A549 treated with dexamethasone at 1 μM for 4 hours (cell line): ENCODE results near the gene ST8SIA6. TPM values are rescaled to one million over a fixed set of nuclear protein-coding genes. Genes with fewer than 3 reads are reported as not detected.

Experiments used
- total RNA-seq: library from RNA; stranded (reverse); fragments of 200-300 nt; extraction: Qiagen RNA extraction; gene quantifications from 5 replicates; pipeline ENCODE4 v1.2.3, GENCODE V29; 2022

Gene ST8SIA6, protein sequence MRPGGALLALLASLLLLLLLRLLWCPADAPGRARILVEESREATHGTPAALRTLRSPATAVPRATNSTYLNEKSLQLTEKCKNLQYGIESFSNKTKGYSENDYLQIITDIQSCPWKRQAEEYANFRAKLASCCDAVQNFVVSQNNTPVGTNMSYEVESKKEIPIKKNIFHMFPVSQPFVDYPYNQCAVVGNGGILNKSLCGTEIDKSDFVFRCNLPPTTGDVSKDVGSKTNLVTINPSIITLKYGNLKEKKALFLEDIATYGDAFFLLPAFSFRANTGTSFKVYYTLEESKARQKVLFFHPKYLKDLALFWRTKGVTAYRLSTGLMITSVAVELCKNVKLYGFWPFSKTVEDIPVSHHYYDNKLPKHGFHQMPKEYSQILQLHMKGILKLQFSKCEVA
- total RNA-seq: 0.03 to 0.19 TPM (median 0.08 TPM) in 4 of 5 replicates, not detected in the other

DNA sequence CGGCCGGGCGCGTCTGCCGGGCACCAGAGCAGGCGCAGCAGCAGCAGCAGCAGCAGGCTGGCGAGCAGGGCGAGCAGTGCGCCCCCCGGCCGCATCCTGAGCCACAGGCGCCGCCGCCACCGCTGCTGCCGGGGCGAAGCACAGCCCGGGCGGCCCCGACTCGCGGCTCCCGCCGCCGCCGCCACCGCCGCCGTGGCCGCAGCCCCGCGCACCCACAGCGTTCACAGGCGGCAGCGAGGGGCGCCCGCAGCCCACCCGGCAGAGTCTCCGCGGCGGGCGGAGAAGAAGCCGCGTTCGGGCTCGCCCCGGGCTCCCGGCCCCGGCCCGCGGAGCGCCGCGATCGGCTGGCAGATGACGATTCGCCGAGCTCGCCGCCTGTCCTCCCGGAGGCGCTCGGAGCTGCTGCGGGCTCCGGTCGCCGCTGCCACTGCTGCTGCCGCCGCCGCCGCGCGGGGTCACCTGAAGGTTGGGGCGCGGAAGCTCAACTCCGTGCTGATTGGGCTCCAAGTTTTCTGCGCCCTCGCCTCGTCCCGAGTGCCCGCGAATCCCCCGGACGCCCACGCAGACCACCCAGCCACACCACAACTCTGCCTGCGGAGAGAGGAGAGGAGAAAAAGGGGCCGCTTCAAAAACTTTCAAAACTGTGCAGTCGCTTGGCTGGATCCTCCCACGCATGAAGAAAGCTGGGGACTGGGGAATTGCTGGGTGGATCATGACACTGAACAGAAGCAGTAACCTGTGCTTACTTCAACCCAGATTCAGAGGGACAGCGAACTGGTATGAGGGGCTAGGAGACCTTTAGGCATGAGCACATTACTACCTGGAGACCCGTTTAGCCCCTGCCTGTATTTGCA lies at the start of gene ST8SIA6:
ST8SIA6 (minus strand) TSS at position 435 of the 854 bp plus-strand sequence; CDS start at position 95, 340 bp downstream.

Other genes with a start within 250 kb of the ST8SIA6 start
- 1,355 to 1,726 TPM (median 1,634 TPM) in 5 replicates for gene VIM, start 226.4 kb downstream of the ST8SIA6 start, total RNA-seq
- gene HACD1, start 162.8 kb upstream of the ST8SIA6 start, total RNA-seq: 40.2 to 61.8 TPM (median 52.7 TPM) in 5 replicates
- 22.8 to 28.1 TPM (median 25.1 TPM) in 5 replicates for gene STAM, start 189.6 kb upstream of the ST8SIA6 start, total RNA-seq